GM18870 (cell line): ENCODE data around the gene SLC9A3.

Source experiments
- ATAC-seq: cut with Tn5 transposase; IDR thresholded peaks from one replicate; pipeline ENCODE4 v1.9.1; 2021; ENCODE audit warnings: moderate library complexity; ENCODE audit not compliant: unreplicated experiment

The SLC9A3 gene

GRCh38 chr5:421287-421880, 102.9 kb downstream of the SLC9A3 start:
- ATAC-seq: no peak

GRCh38 chr5:420632-421286, 103.5 kb downstream of the SLC9A3 start:
- no peak for ATAC-seq
